Upper lobe of right lung (tissue), 1 donor: ENCODE data around the gene CALML4. TPM values are rescaled to one million over a fixed set of nuclear protein-coding genes. Genes with fewer than 3 reads are reported as not detected.
A peak's percentile ranks its signal among the peaks of the same experiment; 100 is the strongest.
"Not testable (repeated sequence)": the region's sequence is repeated elsewhere in the genome, so short reads cannot be mapped to it uniquely, and the experiment has no call there.

Source experiments
- ATAC-seq: fragments of 200-7000 bp; cut with Tn5 transposase; one replicate; pipeline ENCODE4 v1.9.1; 2020; ENCODE audit warnings: mild to moderate bottlenecking, moderate library complexity
- DNase-seq: peaks from one replicate; pipeline ENCODE4 v3.0.0-alpha.2; 2020
- H3K27ac ChIP-seq: fragments of 200-600 bp; one replicate; pipeline ENCODE4 v1.8.0; 2022
- H3K27me3 ChIP-seq: fragments of 200-600 bp; one replicate; pipeline ENCODE4 v1.8.0; 2022; ENCODE audit warnings: mild to moderate bottlenecking
- H3K36me3 ChIP-seq: fragments of 200-600 bp; one replicate; pipeline ENCODE4 v1.8.0; 2022
- H3K4me1 ChIP-seq: fragments of 200-600 bp; one replicate; pipeline ENCODE4 v1.8.0; 2022
- H3K4me3 ChIP-seq: fragments of 200-600 bp; one replicate; pipeline ENCODE4 v1.8.0; 2022; ENCODE audit warnings: mild to moderate bottlenecking
- H3K9me3 ChIP-seq: fragments of 200-600 bp; one replicate; pipeline ENCODE4 v1.8.0; 2022
- intact Hi-C: fragments of 100-400 bp; cut with DNase I; formaldehyde crosslinking; loops from one replicate; pipeline ENCODE4 v1.11.0; 2022
- total RNA-seq: library from RNA; stranded (reverse); fragmentation: NEBNext Ultra II Directional; extraction: Animal tissue kit (Norgen Biotek cat#: 25700); gene quantifications from one replicate; pipeline ENCODE4 v1.2.1, GENCODE V29; 2021
- TF ChIP-seq, protein P1 (sequence below): fragments of 200-600 bp; IDR thresholded peaks from one replicate; pipeline ENCODE4 v1.8.0; 2022; ENCODE audit warnings: antibody characterized with exemption
- donor health status: DM: no; HTN: yes; CAD: no; lungs with severe emphysema.

Gene CALML4
- total RNA-seq, 1 donor from 2014 or later = 4.5 TPM

DNA sequence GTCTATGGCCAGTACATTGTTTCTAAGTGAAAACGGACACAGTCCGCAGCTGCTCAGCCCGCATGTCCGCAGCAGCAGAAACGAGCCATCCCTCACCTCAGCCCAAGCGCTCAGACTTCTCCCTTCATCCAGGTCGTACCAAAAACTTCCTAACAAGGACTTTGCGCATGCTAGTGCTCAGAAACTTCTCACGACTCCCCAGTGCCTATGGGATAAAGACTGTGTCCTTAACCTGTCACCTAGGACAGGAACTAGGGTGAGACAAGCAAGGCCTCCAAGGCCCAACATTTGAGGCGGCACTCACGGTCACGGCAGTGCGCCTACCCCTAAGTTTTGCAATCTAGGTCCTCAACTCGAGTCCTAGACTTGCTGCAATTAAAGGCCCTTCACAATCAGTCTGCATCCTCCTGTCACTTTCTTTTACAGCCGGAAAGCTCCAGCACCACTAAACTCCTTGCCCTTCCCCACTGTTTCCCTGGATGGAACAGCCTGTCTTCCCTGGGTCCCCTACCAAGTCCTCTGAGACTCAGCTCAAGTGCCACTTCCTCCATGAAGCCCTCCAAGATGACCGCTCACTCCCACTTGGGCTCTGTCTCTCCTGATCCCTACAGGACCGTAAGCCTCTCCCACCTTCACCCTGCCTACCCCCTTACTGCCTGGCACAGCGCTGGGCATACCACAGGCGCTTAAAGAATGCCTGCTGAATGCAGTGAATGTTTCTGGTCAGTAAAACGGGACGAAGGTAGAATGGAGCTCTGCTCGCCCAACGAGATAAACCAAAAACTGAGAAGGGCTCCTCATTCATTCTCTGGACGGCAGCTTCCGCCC is 23.2 kb upstream of the CALML4 start:
- Histone ChIP-seq H3K27me3 (no peaks in the 10 kb centered on the region), H3K9me3 (no peaks in the 10 kb centered on the region), H3K36me3 (no peaks in the 10 kb centered on the region), H3K4me3 (peak overlapping the region; percentile 90), H3K4me1 (peaks cover 23% of the 10 kb centered on the region), H3K27ac (no peak overlapping the region)
- DNase-seq = no peak
- intact Hi-C loops = no loop called here
- TF ChIP-seq, protein P1, sequence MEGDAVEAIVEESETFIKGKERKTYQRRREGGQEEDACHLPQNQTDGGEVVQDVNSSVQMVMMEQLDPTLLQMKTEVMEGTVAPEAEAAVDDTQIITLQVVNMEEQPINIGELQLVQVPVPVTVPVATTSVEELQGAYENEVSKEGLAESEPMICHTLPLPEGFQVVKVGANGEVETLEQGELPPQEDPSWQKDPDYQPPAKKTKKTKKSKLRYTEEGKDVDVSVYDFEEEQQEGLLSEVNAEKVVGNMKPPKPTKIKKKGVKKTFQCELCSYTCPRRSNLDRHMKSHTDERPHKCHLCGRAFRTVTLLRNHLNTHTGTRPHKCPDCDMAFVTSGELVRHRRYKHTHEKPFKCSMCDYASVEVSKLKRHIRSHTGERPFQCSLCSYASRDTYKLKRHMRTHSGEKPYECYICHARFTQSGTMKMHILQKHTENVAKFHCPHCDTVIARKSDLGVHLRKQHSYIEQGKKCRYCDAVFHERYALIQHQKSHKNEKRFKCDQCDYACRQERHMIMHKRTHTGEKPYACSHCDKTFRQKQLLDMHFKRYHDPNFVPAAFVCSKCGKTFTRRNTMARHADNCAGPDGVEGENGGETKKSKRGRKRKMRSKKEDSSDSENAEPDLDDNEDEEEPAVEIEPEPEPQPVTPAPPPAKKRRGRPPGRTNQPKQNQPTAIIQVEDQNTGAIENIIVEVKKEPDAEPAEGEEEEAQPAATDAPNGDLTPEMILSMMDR = no peak
- no peak for ATAC-seq

DNA sequence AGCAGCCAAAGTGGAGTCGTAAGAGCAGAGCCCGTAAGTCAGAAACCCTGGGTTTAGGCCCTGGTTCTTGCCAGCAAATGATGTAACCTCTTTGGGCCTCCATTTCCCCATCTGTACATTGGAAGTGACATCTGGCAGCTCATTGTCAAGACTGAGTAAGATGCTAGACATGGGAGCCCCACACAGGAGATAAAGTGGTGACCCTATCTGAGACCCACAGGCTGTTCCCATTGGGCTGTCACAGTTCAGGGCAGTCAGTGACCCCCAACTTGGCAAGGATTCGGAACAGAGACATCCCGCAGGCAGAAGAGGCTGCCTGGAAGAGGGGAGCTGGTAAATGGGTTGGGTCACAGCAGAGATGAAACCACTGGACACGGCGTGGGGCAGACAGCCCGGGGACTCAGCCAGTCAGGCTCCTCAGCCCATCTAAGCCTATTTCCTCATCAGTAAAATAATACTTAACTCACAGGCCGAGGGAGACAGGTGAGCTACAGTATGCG is 22.6 kb upstream of the CALML4 start:
- no peaks in the 10 kb centered on the region for H3K9me3 ChIP-seq
- H3K27me3 ChIP-seq = no peaks in the 10 kb centered on the region
- TF ChIP-seq, protein P1 = no peak
- H3K4me3 ChIP-seq = peak overlapping the region; percentile 90
- peaks cover 23% of the 10 kb centered on the region for H3K4me1 ChIP-seq
- DNase-seq (no peak), ATAC-seq (no peak)
- intact Hi-C loops = no loop called here
- no peak overlapping the region for H3K27ac ChIP-seq
- no peaks in the 10 kb centered on the region for H3K36me3 ChIP-seq

DNA sequence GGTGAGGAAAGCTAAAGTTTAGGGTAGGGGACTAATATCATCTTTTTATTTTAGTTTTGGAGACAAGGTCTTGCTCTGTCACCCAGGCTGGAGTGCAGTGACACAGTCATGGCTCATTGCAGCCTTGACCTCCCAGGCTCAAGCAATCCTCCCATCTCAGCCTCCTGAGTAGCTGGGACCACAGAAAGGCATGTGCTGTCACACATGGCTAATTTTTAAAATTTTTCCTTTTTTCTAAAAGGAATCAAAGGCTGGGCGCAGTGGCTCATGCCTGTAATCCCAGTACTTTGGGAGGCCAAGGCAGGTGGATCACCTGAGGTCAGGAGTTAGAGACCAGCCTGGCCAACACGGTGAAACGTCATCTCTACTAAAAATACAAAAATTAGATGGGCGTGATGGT is 20.3 kb upstream of the CALML4 start:
- H3K4me1 ChIP-seq = peaks cover 22% of the 10 kb centered on the region
- H3K36me3 ChIP-seq, H3K27me3 ChIP-seq, H3K4me3 ChIP-seq, H3K9me3 ChIP-seq, intact Hi-C loops, DNase-seq, H3K27ac ChIP-seq, ATAC-seq: not testable (repeated sequence)

DNA sequence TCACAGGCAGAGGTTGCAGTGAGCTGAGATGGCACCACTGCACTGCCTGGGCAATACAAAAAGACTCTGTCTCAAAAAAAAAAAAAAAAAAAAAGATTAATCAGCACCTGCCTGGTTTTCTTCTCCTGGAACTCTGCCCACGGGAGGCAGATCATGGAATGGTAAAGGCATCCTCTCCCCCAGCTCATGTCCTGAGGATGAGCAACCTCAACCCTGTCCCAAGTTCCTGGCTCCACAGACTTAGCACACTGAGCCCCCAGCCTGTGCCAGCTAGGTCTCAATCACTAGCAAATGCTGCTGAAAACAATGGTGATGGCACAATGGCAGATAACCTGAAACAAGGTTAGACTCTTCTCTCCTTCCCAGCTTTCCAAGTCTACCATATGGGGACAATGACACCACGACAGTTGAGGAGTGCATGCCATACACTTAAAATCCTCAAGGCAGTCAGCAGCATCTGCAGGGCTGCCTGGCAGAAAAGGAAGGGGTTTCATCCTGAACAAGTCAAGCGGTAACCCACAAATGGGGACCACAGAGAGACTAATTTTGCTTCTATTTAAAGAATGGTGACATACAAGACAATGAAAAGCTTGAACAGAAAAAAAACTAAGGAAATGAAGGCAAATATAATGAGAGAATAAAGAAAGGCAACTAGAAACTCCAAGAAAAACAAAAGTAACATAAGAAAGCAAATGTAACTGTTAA is 19.6 kb upstream of the CALML4 start:
- intact Hi-C loops = no loop called here

DNA sequence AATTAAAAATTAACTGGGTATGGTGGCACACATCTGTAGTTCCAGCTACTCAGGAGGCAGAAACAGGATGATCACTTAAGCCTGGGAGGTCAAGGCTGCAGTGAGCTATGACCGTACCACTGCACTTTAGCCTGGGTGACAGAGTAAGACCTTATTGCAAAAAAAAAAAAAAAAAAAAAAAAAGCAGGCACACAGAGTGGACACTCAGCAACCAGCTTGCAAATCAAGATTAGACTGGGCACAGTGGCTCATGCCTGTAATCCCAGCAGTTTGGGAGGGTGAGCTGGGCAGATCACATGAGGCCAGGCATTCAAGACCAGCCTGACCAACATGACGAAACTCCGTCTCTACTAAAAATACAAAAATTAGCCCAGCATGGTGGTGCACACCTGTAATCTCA is 19.0 kb upstream of the CALML4 start:
- H3K9me3 ChIP-seq = no peaks in the 10 kb centered on the region
- TF ChIP-seq, protein P1 = no peak
- DNase-seq (no peak), ATAC-seq (no peak)
- H3K36me3 ChIP-seq = no peaks in the 10 kb centered on the region
- no peak overlapping the region for H3K4me3 ChIP-seq
- H3K27ac ChIP-seq = no peak overlapping the region
- peaks cover 18% of the 10 kb centered on the region for H3K4me1 ChIP-seq
- intact Hi-C loops = no loop called here
- no peaks in the 10 kb centered on the region for H3K27me3 ChIP-seq

More for the DNA sequence above, 19.6 kb upstream of the CALML4 start:
- Histone ChIP-seq H3K36me3 (no peaks in the 10 kb centered on the region), H3K9me3 (no peaks in the 10 kb centered on the region), H3K27ac (no peak overlapping the region), H3K4me1 (peaks cover 18% of the 10 kb centered on the region), H3K4me3 (no peak overlapping the region), H3K27me3 (no peaks in the 10 kb centered on the region)
- ATAC-seq = no peak
- DNase-seq = no peak
- TF ChIP-seq, protein P1 = no peak

DNA sequence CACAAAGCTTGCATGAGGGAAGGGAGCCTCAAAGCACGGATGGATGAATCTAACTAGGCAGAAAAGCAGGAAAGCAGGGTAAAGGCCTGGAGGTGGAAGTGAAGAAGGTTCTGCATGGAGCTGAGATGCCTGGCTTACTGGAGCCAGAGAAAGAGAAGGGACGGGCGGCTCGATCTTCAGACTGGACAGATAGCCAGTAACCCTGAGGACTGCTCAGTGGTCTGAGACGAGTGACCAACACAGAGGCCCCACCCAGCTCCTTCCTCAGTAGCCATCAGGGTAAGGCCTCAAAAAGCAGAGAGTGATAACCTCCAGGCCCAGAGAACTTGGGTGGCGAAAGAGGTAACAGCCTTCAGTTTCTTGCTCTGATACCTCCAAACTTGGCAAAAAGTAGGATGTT is 18.0 kb upstream of the CALML4 start:
- Histone ChIP-seq H3K27ac (no peak overlapping the region), H3K36me3 (no peaks in the 10 kb centered on the region), H3K4me3 (no peak overlapping the region), H3K9me3 (no peaks in the 10 kb centered on the region), H3K4me1 (peaks cover 13% of the 10 kb centered on the region), H3K27me3 (no peaks in the 10 kb centered on the region)
- ATAC-seq (no peak), DNase-seq (no peak)
- intact Hi-C loops = no loop called here
- TF ChIP-seq, protein P1 = no peak

DNA sequence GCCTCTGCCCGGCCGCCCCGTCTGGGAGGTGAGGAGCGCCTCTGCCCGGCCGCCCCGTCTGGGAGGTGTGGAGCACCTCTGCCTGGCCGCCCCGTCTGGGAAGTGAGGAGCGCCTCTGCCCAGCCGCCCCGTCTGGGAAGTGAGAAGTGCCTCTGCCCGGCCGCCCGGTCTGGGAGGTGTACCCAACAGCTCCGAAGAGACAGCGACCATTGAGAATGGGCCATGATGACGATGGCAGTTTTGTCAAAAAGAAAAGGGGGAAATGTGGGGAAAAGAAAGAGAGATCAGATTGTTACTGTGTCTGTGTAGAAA is 17.3 kb upstream of the CALML4 start:
- H3K27ac ChIP-seq, H3K27me3 ChIP-seq, DNase-seq, intact Hi-C loops, H3K9me3 ChIP-seq, H3K36me3 ChIP-seq, ATAC-seq, H3K4me3 ChIP-seq, H3K4me1 ChIP-seq: not testable (repeated sequence)

DNA sequence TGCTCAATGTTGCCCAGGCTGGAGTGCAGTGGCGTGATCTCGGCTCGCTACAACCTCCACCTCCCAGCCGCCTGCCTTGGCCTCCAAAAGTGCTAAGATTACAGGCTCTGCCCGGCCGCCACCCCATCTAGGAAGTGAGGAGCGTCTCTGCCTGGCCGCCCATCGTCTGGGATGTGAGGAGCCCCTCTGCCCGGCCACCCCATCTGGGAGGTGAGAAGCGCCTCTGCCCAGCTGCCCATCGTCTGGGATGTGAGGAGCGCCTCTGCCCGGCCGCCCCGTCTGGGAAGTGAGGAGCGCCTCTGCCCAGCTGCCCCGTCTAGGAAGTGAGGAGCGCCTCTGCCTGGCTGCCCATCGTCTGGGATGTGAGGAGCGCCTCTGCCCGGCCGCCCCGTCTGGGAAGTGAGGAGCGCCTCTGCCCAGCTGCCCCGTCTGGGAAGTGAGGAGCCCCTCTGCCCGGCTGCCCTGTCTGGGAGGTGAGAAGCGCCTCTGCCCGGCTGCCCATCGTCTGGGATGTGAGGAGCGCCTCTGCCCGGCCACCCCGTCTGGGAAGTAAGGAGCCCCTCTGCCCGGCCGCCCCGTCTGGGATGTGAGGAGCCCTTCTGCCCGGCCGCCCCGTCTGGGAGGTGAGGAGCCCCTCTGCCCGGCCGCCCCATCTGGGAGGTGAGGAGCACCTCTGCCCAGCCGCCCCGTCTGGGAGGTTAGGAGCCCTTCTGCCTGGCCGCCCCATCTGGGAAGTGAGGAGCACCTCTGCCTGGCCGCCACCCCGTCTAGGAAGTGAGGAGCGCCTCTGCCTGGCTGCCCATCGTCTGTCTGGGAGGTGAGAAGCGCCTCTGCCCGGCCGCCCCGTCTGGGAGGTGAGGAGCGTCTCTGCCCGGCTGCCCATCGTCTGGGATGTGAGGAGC is 16.6 kb upstream of the CALML4 start:
- H3K4me1 ChIP-seq, intact Hi-C loops, H3K9me3 ChIP-seq, ATAC-seq, DNase-seq, H3K36me3 ChIP-seq, H3K27ac ChIP-seq, H3K4me3 ChIP-seq, H3K27me3 ChIP-seq: not testable (repeated sequence)
